Stimulated activated CD4-positive, alpha-beta T cell treated with anti-CD3 and anti-CD28 coated beads, Interleukin-15, amount 100 ng/mL, for 48 hours (primary cell): ENCODE measurements around the gene RAB1A.

Source experiments
- DNase-seq, 2 donors: peaks; one replicate each; pipeline ENCODE4 v3.0.0-alpha.2; 2020; ENCODE audit warnings: low read depth in 2 of 2

Gene RAB1A

DNA sequence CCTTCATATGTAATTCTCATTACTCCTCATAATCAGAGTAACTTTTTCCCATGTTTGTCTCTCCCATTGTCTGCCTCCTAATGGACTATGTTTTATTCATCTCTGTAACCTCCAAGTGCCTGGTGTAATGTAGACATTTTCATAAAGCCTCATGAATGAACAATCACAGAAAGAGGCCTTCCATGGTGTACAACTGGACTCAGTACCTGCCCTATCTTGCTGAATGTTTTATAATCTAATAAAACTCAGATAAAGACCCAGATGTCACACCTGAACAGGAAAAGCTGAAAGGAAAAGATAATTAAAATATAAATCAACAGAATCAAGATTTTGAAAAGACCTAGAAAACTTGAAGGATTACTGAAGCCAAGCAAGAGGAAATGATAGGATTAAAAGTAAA is 36.7 kb downstream of the RAB1A start:
- DNase-seq, result no peak

DNA sequence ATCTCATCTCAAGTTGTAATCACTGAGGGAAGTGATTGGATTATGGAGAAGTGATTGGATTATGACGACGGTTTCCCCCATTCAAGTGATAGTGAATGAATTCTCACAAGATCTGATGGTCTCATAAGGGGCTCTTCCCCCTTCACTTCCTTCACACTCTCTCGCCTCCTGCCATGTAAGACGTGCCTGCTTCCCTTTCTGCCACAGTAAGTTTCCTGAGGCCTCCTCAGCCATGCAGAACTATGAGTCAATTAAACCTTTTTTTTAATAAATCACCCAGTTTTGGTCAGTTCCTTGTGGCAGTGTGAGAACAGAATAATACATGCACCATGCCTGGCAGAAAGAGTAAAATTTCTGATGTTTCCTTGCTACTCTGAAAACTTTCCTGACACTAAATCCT is 37.1 kb downstream of the RAB1A start:
- DNase-seq, result no peak

DNA sequence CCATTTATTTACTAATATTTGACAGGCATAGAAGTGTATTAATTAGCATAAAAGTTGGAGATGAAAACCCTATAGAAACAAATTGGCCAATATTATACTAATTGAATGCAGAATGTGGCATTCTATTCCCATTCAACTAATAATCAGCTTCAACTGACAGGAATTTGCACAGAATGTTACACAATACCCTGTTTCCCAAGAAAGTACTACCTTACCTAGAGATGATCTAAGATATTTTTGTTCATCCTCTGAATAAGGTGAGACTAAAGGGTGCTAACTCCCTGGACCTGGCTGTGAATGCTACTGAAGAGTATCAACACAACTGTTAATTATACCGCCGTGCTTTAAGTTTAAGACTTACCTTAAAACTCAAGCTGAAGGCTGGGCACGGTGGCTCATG is 44.8 kb downstream of the RAB1A start:
- no peak for DNase-seq

DNA sequence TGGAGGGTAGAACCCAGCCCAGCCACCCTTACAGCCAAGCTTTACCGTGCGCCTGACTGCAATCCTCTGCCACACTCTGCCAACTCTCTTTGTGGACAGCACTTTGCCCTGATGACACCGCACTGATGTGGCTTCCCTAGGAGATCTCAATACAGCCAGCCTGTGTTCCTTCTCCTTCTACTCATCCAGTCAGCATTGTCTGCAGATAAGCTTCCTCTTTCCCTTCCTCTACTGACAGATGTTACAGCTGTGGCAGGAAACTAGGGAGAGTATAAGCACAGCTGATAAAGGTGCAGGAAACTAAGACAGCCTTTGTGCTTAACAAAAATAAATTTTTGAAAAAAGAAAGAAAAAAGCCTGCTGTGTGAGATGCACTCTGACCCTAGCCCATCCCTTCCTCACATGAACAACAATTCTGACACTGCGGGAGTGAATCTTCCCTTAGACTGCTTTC is 48.6 kb downstream of the RAB1A start:
- no peak for DNase-seq

DNA sequence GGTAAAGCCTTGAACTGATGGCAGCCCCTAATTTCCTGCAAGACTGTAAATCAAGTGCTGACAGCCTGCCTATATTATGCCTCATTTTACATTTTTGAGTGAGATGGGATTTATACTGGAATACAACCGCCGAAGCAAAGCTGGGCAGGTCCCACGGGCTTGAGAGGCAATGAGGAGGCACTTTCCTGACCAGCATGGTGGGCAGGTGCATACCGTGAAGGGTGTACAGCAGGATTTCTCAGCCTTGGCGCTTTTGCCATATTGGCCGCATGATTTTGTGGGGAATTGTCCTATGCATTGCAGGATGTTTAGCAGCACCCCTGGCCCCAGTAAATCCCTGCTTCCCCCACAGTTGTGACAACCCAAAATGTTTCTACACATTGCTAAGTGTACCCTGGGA is 50.9 kb downstream of the RAB1A start:
- DNase-seq, result no peak

DNA sequence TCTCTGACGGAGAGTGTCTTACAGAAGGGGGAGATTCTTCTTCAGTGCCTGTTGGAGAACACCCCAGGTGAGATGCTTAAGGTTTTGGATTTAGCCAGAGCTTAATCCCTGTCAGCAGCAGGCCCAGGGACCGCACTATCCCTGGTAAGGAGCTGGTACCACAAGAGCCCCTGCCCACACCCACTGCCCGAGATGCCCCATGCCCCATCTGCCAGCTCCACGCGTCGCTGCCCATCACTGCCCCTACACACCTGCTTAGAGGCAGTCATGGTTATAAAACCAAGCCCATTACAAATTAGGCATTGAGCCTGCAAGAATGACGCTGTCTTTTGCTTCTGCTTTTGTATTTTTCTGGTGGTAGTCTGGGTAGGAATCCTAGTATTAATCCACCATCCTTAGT is 52.0 kb downstream of the RAB1A start:
- no peak for DNase-seq

DNA sequence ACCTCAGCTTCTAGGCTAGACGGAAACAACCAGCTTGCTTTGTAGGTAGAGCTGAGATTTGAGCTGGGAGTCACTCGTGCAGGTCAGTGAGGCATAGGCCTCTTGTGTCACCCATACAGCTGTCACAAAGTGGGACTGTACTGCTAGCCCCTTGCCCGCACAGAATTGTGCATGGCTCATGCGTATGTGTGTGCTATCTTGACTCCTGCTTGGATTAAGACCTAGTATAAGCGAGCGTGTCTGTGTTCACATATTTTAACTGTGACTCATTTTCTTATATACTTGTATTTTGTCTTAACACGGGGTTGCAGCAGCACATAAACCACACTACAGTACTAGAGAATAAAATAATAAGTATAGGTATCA is 53.6 kb downstream of the RAB1A start:
- DNase-seq, result no peak

DNA sequence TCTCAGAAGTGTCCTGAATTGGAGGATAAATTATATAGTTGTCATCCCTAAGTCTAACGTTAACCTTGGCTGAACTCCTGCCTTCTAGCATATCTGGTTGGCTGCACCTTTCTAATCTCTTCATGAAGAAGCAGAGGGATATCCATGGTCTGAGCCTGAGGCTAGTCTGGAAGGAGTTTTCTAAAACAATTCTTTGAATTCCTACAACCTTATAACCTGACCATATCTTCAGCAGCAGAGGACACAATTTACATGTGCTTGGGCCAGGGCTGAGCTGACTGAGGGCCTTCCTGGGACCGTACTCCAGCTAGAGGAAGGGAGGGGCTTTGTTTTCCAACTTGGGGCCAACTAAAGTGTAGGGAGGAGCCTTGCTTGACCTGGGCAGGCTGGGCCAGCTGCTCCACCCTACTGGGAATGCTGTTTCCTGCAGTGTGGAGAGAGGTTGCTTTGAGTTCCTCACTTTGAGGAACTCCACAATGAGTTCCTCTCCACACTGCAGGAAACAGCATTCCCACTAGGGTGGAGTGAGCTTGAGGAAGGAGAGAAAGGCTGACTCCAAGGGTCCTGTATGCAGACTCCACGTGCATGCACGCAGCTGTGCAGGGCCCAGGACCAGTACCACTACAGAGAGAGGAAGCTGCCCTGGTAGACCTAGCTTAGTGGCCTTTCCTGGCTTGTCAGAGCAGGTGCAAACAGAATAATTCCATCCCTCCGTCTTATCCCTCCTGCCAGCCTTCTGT is 54.1 kb downstream of the RAB1A start:
- no peak for DNase-seq

DNA sequence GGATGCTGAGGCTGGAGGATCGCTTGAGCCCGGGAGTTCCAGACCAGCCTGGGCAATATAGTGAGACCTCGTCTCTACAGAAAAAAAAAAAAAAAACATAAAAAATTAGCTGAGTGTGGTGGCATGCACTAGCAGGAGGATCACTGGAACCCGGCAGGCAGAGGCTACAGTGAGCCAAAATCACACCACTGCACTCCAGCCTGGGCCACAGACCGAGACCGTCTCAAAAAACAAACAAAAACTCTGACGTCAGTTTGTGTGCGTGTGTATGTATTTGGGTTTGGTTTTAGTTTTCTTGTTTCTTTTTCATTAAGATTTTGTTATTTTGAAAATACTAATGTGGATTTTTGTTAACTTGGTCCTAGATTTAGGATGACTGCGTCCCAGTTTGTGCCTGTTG is 54.7 kb downstream of the RAB1A start:
- DNase-seq, result no peak

DNA sequence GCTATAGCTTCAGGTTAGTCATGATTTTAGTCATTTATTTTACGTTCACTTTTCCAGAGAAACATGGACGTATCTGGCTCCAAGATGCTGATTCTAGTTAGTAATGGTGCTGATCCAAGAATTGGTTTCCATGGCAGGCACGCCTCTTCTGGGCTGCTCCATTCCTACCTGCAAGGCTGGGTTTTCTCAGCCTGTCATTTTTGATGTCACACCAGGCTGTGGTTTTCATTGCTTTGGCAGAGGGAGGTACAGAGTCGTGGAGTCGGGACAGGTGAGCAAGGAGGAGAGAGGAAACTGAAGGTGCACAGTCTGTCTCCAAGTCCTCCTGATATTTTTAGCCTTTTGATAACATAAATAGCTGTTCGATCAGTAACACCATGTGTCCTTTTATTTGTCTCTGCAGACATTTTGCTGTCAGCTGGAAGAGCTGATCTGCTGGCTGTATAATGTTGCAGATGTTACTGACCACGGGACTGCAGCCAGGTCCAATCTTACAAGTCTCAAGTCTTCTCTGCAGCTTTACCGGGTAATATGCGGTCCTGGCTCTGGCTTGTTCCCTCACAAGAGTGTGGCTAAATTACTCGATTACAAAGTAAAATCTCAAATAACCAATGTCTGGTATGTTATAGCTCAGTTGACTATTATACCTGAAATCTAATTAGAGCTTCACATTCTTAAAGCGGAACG is 55.9 kb downstream of the RAB1A start:
- no peak for DNase-seq

DNA sequence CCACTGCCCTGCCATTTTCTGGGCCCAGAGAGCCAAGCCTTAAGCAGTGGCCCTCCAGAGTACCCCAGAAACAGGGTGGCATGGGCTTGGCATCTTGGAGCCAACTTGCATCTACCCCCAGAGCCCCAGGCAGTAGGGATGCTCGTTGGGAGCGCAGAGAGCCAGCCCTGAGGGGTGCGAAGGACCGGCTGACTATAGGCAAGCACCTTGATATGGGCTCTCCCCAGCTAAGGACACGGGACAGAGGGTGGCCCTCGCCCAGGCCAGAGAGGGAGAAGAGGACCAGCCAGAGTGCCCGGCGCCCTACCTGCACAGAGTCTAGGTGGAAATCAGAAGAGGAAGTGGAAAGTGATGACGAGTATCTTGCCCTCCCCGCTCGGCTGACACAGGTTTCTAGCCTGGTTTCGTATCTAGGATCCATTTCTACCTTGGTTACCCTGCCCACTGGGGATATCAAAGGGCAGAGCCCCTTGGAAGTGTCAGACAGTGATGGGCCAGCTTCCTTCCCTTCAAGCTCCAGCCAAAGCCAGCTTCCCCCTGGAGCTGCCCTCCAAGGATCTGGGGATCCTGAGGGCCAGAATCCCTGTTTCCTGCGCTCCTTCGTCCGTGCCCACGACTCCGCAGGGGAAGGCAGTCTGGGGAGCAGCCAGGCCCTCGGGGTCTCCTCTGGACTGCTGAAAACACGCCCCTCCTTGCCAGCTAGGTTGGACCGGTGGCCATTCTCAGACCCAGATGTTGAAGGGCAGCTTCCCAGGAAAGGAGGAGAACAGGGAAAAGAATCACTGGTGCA is 57.5 kb downstream of the RAB1A start:
- DNase-seq, result no peak

DNA sequence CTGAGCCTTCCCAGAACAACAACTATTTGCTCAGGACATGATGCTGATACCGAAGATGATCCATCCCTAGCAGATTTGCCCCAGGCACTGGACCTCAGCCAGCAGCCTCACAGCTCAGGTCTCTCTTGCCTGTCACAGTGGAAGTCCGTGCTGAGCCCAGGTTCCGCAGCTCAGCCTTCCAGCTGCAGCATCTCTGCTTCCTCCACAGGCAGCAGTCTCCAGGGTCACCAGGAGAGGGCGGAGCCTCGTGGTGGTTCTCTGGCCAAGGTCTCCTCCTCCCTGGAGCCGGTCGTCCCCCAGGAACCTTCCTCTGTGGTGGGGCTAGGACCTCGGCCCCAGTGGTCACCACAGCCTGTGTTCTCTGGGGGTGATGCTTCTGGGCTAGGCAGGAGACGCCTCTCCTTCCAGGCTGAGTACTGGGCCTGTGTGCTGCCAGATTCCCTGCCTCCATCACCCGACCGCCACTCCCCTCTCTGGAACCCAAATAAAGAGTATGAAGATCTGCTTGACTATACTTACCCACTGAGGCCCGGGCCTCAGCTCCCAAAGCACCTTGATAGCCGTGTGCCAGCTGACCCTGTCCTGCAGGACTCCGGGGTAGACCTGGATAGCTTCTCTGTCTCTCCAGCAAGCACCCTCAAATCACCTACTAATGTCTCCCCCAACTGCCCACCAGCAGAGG is 58.3 kb downstream of the RAB1A start:
- no peak for DNase-seq

DNA sequence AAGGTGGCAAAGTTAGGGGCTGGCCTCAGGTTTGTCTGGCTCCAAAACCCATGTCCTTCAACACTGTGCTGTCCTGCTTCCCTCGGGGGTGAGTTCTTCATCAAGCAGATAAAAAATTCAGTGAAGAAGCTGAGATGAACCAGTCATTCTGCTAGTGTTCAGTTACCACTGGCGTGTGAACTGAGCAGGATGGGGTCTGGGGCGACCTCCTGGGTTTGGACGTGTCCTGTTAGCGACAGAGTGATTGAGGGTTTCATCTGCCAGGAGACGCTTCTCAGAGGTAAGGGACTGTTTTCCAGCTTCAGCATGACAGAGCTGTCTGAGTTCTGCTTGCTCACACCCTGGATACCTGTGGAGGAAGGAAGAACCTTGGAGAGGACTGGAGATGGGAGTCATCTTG is 59.0 kb downstream of the RAB1A start:
- DNase-seq, result no peak

DNA sequence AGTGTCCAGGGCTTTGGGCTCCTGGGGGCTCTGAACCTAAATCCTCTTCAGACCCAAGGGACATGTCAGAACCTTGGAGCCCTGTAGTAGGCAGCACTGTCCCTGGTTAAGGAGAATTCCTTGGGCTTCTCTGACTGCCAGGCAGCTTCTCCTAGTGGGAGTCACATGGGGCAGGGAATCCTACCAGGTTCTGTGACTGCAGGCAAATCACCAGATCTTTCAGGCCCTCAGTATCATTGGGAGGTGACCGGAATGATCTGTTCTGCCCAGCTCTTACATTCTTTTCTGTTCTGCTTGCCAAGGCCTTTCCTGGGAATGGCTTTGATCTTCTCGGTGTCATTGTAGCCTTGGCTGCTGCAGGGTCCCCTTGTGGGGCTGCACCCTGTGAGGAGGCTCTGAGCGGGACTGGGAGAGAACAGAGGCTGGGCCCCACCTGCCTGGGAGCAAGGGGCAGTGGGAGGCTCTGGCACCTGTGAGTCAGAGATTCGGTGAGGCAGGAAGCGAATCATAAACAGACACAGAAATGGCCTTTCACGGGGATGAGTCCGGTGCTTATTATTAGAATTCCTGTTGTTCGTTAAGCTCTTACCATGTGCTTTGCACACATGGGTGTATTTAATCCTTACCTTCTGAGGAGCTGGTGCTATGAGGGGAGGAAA is 59.6 kb downstream of the RAB1A start:
- peak in 1 of 2 donors; percentile 19 for DNase-seq

DNA sequence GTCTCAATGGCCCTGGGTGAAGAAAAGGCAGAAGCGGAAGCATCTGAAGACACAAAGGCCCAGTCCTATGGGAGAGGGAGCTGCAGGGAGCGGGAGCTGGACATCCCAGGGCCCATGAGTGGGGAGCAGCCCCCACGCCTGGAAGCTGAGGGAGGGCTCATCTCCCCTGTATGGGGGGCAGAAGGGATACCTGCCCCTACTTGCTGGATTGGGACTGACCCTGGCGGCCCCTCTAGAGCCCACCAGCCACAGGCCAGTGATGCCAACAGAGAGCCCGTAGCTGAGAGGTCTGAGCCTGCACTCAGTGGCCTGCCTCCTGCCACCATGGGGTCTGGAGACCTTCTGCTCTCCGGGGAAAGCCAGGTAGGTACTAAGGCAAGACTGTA is 60.5 kb downstream of the RAB1A start:
- DNase-seq, result no peak

DNA sequence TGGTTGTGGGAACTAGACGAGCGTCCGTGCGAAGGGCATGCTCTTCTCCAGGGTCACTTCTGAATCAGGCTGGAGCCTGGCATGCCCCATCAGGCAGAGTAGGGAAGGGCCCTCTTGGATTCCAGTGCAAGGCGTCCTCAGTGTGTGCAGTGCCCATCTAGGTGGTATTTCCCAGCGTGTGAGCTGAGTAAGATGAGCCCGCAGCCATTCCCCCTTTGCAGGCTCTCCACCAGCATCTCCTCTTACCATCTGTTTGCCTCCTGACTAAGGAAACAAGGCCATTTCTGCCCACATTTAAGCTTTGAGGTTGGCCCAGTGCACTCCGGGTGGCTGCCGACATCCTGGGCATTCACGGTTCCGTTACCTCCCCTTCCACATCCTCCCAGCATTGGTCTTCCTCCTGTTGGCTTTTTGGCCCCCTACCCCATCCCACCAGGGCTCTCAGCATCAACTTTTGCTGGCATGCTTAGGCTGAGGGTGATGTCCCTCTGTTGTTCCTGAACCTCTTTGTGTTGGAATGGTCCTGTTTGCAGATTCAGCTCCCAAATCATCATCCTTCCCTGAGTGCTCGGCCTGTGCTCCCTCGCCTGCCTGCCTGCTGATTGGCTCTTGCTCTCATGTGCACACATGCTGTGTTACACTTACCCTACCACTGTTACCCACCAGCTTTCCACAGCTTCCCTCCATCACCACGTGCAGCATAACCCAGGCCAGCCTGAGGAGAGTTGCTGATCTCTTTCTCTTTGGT is 61.9 kb downstream of the RAB1A start:
- DNase-seq, result no peak

DNA sequence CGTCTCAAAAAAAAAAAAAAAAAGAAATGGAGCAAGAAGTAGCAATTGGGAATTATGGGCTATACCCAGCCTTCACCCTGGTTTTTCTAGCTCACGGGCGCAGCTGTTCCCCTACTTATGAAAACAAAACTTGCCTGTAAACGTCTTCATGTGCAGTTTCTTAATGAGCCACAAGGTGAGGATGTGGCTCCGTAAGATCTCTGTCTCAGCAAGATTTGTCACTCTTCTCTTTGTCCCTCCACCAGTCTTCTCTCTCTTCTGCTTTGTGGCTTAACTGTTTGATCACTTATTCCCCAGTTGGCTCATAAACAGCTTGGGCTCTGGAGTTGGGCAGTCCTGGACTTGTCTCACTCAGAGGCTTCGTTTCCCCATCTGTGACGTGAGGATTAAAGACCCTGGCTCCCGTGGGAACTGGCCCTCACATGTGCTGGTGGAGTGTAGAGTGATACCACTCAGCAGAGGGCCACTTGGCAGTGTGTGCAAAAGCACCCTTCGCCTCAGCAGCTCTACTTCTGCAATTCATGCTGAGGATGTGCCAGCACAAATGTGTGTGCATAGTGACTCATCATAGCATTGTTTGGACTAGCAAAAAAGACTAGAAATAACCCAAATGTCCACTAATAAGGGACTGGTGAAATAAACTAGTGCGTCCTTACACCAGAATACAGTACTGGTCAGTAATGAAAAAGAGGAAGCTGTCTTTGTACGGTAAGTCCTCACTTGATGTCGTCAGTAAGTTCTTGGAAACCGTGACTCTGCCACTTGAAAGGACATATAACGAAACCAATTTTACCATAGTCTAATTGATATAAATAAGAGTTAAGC is 65.0 kb downstream of the RAB1A start:
- DNase-seq, result no peak

DNA sequence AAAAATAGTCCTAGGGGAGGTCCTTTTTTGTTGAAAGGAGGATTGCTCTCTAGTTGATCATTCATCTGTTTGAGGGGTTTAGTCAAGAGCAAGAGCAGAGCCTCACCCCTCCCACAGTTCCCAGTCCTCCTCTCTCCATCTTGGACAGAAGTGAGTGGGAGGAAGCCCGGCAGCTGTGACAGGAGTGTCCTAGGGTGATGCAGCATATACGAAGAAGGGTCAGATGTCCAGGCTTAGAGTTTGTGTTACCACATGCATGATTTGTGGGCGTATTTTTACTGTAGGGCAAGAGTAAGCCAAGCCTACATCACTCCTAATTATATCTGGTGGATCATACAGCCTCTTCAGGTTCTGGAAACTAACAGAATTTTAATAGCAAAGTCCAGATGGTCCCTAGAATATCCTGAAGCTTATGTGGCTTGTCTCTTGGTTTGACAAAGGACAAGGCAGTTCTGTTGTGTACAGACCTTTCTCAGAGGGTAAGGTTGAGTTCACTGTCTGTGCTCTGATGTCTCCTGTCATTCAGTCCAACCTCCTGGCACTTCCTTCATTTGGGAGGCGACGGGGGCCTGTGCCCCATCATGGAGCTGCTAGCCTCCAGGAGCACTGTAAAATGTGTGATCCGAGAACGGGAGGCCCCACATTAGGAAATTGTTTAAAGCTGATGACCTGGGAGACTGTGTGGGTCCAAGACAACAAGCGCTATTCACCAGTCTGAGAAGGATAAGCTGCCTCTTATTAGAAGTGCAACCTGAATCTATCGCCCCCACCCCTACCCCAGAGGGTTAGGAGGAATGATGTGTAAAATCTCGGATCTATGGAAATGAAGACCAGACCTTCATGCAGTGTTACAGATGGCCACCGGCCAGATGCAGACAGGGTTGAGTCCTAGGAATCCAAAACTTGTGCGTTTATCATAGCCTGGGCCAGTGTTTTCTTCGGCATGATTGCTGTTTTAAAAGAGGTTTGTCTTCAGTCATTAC is 66.8 kb downstream of the RAB1A start:
- DNase-seq, result no peak

DNA sequence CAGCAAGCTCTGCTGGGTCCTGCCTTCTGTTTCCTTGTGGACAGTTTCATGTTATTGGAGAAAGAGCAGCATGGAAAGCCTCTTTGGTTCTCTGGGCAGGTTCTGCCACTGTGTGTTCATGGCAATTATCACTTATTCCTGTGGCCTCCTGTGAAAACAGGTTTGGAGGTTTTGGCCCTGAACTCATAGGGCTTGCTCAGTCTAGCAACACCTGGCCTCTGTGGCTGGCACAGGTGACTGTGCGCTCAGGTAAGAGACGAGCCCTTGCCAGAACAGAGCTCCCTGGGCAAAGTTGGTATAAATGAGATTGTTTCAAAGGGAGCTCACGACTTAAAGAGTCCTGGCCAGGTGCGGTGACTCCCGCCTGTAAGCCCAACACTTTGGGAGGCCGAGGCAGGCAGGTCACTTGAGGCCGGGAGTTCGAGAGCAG is 68.0 kb downstream of the RAB1A start:
- no peak for DNase-seq
